ENCODE measurements around the gene DMBT1. TPM values are rescaled to one million over a fixed set of nuclear protein-coding genes. Genes with fewer than 3 reads are reported as not detected.

Gene DMBT1
- total and polyA plus RNA-seq, 4 donors, result 0.03 TPM; not detected in 3

DNA sequence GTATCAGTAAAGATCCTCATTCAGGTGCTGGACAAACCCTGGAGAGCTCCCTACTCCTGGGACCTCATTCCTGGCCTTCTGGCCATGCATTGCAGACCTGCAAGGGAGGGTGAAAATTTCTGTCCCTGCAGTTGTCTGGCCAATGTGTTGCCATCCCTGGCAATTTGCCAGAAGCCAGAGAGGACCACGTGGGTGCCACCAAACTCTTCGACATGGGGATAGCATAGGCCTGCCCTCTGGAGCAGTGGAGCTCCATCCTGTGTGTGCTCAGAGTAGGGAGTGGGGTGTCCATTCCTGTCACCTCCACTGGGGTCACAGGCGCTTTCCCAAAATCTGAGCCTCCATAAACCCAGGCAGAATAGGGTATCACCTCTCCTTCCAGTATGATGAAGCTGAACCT, 31.2 kb downstream of the DMBT1 start:
- no peak for DNase-seq (ENCODE audit: low spot score)
- TF ChIP-seq, protein P1, sequence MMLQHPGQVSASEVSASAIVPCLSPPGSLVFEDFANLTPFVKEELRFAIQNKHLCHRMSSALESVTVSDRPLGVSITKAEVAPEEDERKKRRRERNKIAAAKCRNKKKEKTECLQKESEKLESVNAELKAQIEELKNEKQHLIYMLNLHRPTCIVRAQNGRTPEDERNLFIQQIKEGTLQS (IDR thresholded peaks at IDR 0.05), result no peak
- TF ChIP-seq, protein P2, sequence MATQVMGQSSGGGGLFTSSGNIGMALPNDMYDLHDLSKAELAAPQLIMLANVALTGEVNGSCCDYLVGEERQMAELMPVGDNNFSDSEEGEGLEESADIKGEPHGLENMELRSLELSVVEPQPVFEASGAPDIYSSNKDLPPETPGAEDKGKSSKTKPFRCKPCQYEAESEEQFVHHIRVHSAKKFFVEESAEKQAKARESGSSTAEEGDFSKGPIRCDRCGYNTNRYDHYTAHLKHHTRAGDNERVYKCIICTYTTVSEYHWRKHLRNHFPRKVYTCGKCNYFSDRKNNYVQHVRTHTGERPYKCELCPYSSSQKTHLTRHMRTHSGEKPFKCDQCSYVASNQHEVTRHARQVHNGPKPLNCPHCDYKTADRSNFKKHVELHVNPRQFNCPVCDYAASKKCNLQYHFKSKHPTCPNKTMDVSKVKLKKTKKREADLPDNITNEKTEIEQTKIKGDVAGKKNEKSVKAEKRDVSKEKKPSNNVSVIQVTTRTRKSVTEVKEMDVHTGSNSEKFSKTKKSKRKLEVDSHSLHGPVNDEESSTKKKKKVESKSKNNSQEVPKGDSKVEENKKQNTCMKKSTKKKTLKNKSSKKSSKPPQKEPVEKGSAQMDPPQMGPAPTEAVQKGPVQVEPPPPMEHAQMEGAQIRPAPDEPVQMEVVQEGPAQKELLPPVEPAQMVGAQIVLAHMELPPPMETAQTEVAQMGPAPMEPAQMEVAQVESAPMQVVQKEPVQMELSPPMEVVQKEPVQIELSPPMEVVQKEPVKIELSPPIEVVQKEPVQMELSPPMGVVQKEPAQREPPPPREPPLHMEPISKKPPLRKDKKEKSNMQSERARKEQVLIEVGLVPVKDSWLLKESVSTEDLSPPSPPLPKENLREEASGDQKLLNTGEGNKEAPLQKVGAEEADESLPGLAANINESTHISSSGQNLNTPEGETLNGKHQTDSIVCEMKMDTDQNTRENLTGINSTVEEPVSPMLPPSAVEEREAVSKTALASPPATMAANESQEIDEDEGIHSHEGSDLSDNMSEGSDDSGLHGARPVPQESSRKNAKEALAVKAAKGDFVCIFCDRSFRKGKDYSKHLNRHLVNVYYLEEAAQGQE (IDR thresholded peaks at IDR 0.05), result no peak
- TF ChIP-seq GABPA (IDR thresholded peaks at IDR 0.05 in 1 of 2, conservative IDR thresholded peaks at IDR 0.05 in 1 of 2), result no peak
- no peak for TF ChIP-seq RAD21 (IDR thresholded peaks at IDR 0.05)
- no peak for TF ChIP-seq HNF4A (conservative IDR thresholded peaks at IDR 0.05)
- no peak for TF ChIP-seq YY1 (IDR thresholded peaks at IDR 0.05)
- no peak for TF ChIP-seq TAF1 (conservative IDR thresholded peaks at IDR 0.05)
- no peak for TF ChIP-seq FOXA2 (IDR thresholded peaks at IDR 0.05)
- TF ChIP-seq SP1 (IDR thresholded peaks at IDR 0.05), result no peak
- no peak for TF ChIP-seq JUND (IDR thresholded peaks at IDR 0.05)
- no peak for TF ChIP-seq FOXA1 (IDR thresholded peaks at IDR 0.05)
- TF ChIP-seq, protein P3, sequence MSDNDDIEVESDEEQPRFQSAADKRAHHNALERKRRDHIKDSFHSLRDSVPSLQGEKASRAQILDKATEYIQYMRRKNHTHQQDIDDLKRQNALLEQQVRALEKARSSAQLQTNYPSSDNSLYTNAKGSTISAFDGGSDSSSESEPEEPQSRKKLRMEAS (IDR thresholded peaks at IDR 0.05), result no peak
- TF ChIP-seq, protein P4, sequence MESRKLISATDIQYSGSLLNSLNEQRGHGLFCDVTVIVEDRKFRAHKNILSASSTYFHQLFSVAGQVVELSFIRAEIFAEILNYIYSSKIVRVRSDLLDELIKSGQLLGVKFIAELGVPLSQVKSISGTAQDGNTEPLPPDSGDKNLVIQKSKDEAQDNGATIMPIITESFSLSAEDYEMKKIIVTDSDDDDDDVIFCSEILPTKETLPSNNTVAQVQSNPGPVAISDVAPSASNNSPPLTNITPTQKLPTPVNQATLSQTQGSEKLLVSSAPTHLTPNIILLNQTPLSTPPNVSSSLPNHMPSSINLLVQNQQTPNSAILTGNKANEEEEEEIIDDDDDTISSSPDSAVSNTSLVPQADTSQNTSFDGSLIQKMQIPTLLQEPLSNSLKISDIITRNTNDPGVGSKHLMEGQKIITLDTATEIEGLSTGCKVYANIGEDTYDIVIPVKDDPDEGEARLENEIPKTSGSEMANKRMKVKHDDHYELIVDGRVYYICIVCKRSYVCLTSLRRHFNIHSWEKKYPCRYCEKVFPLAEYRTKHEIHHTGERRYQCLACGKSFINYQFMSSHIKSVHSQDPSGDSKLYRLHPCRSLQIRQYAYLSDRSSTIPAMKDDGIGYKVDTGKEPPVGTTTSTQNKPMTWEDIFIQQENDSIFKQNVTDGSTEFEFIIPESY (IDR thresholded peaks at IDR 0.05), result no peak
- TF ChIP-seq, protein P5, sequence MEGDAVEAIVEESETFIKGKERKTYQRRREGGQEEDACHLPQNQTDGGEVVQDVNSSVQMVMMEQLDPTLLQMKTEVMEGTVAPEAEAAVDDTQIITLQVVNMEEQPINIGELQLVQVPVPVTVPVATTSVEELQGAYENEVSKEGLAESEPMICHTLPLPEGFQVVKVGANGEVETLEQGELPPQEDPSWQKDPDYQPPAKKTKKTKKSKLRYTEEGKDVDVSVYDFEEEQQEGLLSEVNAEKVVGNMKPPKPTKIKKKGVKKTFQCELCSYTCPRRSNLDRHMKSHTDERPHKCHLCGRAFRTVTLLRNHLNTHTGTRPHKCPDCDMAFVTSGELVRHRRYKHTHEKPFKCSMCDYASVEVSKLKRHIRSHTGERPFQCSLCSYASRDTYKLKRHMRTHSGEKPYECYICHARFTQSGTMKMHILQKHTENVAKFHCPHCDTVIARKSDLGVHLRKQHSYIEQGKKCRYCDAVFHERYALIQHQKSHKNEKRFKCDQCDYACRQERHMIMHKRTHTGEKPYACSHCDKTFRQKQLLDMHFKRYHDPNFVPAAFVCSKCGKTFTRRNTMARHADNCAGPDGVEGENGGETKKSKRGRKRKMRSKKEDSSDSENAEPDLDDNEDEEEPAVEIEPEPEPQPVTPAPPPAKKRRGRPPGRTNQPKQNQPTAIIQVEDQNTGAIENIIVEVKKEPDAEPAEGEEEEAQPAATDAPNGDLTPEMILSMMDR (IDR thresholded peaks at IDR 0.05; ENCODE audit: low read depth, low read length, missing input control), result no peak
- TF ChIP-seq EGR1 (IDR thresholded peaks at IDR 0.05; ENCODE audit: low read depth in 2 of 2), result no peak
- H3K4me1 ChIP-seq (ENCODE audit: control insufficient read depth in 4 of 4, insufficient read depth in 4 of 4, low read length in 3 of 4), result no peaks in the 10 kb centered on the region
- no peak overlapping the region for H3K9ac ChIP-seq (ENCODE audit: low read depth in 1 of 2, low read length in 2 of 2)
- 72% methylated on average over 3 of the region's 3 CpGs for WGBS
- no peaks in the 10 kb centered on the region for H3K27me3 ChIP-seq (ENCODE audit: control insufficient read depth in 4 of 4, insufficient read depth in 4 of 4, low read length in 3 of 4)
- no peak overlapping the region for H3K4me3 ChIP-seq (ENCODE audit: low read depth in 1 of 3, low read length in 3 of 3)
- H3K27ac ChIP-seq (ENCODE audit: low read depth in 1 of 2, low read length in 2 of 2), result no peak overlapping the region
- no peaks in the 10 kb centered on the region for H3K36me3 ChIP-seq (ENCODE audit: control insufficient read depth in 4 of 4, insufficient read depth in 3 of 4, low read depth in 1 of 4, low read length in 3 of 4)
- no peaks in the 10 kb centered on the region for H3K9me3 ChIP-seq (ENCODE audit: control insufficient read depth in 4 of 4, low read length in 3 of 4)

DNA sequence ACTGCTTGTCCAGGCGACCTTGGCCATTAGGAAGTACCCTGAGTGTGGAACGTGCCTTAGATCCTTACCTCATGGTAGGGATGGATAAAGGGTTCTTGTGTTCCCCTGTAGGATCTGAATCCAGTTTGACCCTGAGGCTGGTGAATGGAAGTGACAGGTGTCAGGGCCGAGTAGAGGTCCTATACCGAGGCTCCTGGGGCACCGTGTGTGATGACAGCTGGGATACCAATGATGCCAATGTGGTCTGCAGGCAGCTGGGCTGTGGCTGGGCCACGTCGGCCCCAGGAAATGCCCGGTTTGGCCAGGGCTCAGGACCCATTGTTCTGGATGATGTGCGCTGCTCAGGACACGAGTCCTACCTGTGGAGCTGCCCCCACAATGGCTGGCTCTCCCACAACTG, 31.6 kb downstream of the DMBT1 start:
- H3K9ac ChIP-seq (ENCODE audit: low read depth in 1 of 2, low read length in 2 of 2), result no peak overlapping the region
- no peaks in the 10 kb centered on the region for H3K36me3 ChIP-seq (ENCODE audit: control insufficient read depth in 4 of 4, insufficient read depth in 3 of 4, low read depth in 1 of 4, low read length in 3 of 4)
- no peaks in the 10 kb centered on the region for H3K9me3 ChIP-seq (ENCODE audit: control insufficient read depth in 4 of 4, low read length in 3 of 4)
- H3K4me1 ChIP-seq (ENCODE audit: control insufficient read depth in 4 of 4, insufficient read depth in 4 of 4, low read length in 3 of 4), result no peaks in the 10 kb centered on the region
- TF ChIP-seq TAF1 (conservative IDR thresholded peaks at IDR 0.05) (no peak), JUND (IDR thresholded peaks at IDR 0.05) (no peak), FOXA2 (IDR thresholded peaks at IDR 0.05) (no peak), SP1 (IDR thresholded peaks at IDR 0.05) (no peak), NR2F2 (IDR thresholded peaks at IDR 0.05) (no peak), YY1 (IDR thresholded peaks at IDR 0.05) (no peak), EGR1 (IDR thresholded peaks at IDR 0.05; ENCODE audit: low read depth in 2 of 2) (no peak), HNF4A (conservative IDR thresholded peaks at IDR 0.05) (no peak)
- TF ChIP-seq, protein P4 (IDR thresholded peaks at IDR 0.05), result no peak
- TF ChIP-seq, protein P3 (IDR thresholded peaks at IDR 0.05), result no peak
- 89% methylated on average over 10 of the region's 10 CpGs for WGBS
- no peak overlapping the region for H3K4me3 ChIP-seq (ENCODE audit: low read depth in 1 of 3, low read length in 3 of 3)
- no peaks in the 10 kb centered on the region for H3K27me3 ChIP-seq (ENCODE audit: control insufficient read depth in 4 of 4, insufficient read depth in 4 of 4, low read length in 3 of 4)
- no peak for DNase-seq (ENCODE audit: low spot score)
- no peak overlapping the region for H3K27ac ChIP-seq (ENCODE audit: low read depth in 1 of 2, low read length in 2 of 2)

Measured in liver (tissue), 9 donors.